OCI-M2 (cell line): Measurements from ENCODE around the gene CDK1.
"Not testable (repeated sequence)": the region's sequence is repeated elsewhere in the genome, so short reads cannot be mapped to it uniquely, and the experiment has no call there.

Experiments
- DNase-seq: peaks from one replicate; lab custom pipeline; 2025; ENCODE audit not compliant: unreplicated experiment; lab: John Stamatoyannopoulos, UW

Gene CDK1

DNA sequence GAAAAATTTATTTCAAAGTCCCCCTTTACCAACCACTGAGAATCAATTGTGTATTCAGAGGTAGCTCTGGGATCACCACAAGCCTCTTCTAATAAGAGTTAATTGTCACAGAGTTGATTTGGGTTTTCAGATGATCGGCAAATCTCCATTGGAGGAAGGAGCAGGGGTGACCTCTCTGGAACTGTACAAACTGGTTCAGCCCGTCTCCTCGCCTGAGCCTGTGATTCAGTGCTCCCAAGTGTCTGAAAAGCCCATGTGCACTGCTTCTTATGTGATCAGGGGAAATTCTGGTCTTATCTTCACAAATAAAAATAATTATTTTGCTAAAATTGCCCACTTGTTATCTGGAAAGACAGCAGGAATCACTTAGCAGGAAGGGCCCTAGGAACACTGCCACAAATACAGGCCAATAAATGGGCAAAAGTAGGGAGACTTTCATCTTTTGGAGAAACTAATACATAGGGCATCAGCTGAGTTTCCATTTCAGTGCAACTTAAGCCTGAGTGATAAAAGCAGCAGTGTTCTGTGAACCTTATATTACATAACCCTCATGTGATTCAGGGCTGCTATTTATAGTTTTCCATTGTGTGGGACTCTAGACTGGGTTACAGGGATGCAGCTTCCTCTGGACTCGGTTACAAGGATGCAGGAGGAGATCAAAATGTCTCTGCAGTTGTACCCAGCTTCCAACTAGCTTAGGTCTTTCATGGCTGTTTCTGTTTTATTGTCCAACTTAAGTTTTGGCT, 32.3 kb downstream of the CDK1 start:
- DNase-seq = no peak

DNA sequence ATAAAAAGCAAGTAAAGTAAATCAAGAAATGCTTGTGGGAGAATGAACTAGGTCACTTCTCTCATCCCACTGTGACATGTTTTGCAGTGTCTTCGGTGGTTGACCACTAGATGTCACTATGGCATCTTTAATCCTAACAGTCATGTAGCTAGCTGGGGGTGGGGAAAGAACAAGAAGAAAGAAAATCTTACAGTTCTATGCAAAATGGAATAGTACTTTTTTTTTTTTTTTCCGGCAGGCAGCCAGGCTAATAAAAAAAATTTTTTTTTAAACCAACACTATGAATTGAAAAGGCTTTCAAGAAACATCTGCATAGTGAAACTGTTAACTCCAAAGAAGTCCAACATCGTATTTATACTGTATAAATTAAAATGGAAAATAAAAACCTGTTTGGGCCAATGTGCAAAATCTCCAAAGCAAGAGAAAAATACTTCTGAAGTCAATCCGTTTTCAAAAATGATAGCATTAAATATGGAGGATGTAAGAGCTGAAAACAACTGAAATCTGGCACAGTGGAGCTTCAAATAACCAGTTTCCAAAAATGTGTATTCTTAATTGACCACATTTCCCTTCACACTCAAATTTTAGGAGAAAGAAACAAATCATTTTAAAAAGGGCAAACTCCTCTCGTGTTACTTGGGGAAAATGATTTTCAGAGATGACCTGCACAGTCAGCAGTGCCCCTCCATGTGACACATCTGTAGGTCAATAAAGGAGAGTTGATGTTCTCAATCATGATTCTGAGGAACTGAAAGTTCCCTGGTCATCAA, 38.5 kb downstream of the CDK1 start:
- no peak for DNase-seq

DNA sequence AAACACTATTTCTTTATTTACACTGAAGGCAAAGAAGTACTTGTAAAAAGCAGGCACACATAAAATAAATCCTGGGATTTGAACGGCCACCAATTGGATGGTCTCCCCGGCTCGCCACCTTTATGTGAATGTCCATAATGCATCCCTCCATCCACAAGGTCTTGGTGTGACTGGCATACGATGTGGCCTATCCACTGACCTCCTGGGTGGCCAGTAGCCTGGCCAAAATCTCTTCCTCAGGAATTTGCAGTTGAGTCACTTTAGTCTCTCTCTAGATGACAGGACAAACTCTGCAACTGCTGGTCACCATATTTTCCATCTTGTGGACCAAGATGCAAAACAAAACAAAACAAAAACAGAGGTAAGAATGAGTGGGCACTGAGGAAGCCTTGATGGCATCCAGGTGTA, 39.1 kb downstream of the CDK1 start:
- DNase-seq = no peak

GRCh38 chr10:60818134-60818770, 40.0 kb downstream of the CDK1 start:
- no peak for DNase-seq

- DNase-seq = no peak
These were observed 41.0 kb downstream of the CDK1 start for GRCh38 chr10:60819271-60819670.

DNA sequence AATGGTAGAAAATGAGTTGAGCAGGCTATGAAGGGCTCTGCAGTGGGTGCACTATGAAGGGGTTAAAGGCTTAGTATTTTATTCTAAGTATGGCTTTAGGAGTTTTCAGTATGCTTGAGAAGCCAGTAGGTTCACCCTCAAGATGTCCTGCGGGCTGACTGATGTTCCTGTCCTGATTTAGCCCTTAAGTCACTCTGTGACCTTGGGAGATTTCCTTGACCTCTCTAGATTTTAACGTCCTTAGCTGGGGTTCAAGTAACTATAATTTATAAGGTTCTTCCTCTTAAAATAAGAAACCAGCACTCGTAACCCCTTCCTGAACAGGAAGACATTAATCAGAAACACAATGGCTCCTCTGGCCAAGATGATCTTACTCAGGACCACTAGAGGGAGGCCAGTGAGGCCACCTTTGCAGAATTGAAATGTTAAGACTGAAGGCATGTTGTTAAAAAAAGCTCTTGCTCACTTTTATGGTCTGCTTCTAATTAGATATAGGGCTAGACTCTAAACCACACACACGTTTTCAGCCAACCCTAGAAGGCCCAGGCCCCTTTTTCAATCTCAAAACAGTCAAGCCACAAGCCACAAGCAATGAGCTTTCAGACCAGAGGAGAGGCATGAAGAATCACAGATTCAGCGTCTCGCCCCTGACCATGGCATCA, 41.9 kb downstream of the CDK1 start:
- DNase-seq = no peak

DNA sequence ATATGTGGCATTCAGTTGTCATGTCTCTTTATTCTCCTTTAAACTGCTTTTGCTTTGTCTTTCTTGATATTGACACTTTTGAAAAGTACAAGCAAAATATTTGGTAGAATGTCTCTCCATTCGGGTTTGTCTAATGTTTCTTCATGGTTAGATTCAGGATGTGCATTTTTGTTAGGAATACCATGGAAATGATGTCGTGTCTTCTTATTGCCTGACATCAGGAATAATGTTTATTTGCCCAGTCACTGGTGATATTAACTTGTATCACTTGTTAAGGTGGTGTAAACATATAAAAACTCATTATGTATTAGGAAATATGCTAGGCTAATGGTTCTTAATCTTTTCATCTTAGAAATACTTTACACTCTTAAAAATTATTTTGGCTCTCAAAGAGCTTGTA, 43.4 kb downstream of the CDK1 start:
- DNase-seq = no peak

GRCh38 chr10:60822809-60823208, 44.5 kb downstream of the CDK1 start:
- DNase-seq = no peak

- DNase-seq = no peak
These were observed 45.0 kb downstream of the CDK1 start for GRCh38 chr10:60823324-60823723.

GRCh38 chr10:60825520-60825919, 47.2 kb downstream of the CDK1 start:
- DNase-seq = no peak

DNA sequence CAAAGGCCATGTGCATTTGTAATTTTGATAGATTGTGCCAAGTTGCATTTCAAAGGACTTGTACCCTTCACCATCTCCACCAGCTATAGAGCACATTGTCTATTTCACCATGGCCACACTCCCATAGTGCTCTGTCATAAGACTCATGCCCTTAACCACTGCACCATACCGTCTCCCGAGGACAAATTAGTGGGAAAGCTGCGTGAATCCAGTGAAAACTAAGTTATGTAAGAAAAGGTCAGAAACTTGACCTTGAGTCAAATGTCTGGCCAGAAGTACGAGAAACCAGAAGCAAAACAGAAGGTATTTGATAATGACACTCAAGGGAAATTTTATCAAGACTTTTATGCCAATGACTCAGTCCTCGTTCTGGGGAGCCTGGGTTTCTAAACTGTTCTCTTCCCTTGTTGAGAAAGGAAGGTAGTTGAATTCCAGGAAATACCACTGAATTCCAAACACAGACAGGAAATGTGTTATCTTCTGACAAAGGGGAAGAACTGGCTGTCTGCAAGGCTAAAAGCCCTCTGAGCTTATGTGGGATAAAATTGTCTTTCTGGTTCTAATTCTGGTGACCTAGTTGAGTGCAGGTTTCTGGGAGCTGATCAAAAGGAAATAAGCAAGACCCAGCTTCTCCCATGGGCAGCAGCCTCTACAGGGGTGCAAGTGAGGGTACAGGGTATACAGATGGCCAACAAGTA, 49.7 kb downstream of the CDK1 start:
- DNase-seq = no peak

DNA sequence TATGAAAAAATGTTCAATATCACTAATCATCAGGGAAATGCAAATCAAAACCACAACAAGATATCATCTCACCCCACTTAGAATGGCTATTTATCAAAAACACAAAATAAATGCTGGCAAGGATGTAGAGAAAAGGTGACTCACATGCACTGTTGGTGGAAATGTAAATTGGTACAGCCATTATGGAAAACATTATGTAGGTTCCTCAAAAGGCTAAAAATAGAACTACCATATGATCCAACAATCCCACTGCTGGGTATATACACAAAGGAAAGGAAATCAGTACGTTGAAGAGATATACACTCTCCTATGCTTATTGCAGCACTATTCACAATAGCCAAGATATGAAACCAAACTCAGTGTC, 50.2 kb downstream of the CDK1 start:
- DNase-seq = no peak

DNA sequence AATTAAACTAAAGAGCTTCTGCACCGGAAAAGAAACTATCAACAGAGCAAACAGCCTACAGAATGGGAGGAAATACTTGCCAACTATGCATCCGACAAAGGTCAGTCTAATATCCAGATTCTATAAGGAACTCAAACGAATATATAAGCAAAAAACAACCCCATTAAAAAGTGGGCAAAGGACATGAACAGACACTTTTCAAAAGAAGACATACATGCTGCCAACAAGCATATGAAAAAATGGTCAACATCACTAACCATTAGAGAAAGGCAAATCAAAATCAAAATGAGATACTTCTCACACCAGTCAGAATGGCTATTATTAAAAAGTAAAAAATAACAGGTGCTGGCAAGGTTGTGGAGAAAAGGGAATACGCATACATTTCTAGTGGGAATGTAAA, 53.9 kb downstream of the CDK1 start:
- DNase-seq = not testable (repeated sequence)

GRCh38 chr10:60834401-60834800, 56.1 kb downstream of the CDK1 start:
- no peak for DNase-seq

GRCh38 chr10:60835049-60835448, 56.8 kb downstream of the CDK1 start:
- no peak for DNase-seq

DNA sequence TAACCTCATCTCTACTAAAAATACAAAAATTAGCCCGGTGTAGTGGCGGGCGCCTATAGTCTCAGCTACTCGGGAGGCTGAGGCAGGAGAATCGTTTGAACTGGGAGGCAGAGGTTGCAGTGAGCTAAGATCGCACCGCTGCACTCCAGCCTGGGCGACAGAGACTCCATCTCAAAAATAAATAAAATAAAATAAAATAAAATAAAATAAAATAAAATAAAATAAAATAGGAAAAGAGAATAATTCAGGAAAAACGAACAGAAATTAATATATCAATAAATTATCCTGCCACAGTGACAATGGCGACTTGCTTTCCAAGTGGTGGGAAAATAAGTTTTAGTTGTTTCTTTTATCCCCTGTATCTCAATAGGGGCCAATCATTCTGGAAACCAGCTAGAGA, 62.9 kb downstream of the CDK1 start:
- DNase-seq = not testable (repeated sequence)

- DNase-seq = no peak
These were observed 64.4 kb downstream of the CDK1 start for GRCh38 chr10:60842694-60843093.
